Smooth muscle cell (in vitro differentiated cells): ENCODE measurements around the gene PBX4. TPM values are rescaled to one million over a fixed set of nuclear protein-coding genes. Genes with fewer than 3 reads are reported as not detected.

Experiments
- DNase-seq: peaks from one replicate; lab custom pipeline; 2025; ENCODE audit not compliant: unreplicated experiment; lab: John Stamatoyannopoulos, UW
- H2AFZ ChIP-seq: fragments of 200-600 bp; sonication (generic); 2 replicates; pipeline ENCODE4 v1.6.0; 2016; ENCODE audit warnings: antibody characterized with exemption, low read depth, mild to moderate bottlenecking
- H3F3A ChIP-seq: fragments of 200-600 bp; sonication (generic); 2 replicates; pipeline ENCODE4 v1.6.0; 2017; ENCODE audit warnings: antibody characterized with exemption, low read depth
- H3K27ac ChIP-seq: fragments of 200-600 bp; sonication (generic); 2 replicates; pipeline ENCODE4 v1.5.1; 2016; ENCODE audit warnings: low read depth, mild to moderate bottlenecking
- H3K27me3 ChIP-seq: fragments of 200-600 bp; sonication (generic); 2 replicates; pipeline ENCODE4 v1.6.1; 2016; ENCODE audit warnings: low read depth, mild to moderate bottlenecking
- H3K36me3 ChIP-seq: fragments of 200-600 bp; sonication (generic); 2 replicates; pipeline ENCODE4 v1.5.1; 2016; ENCODE audit warnings: low read depth
- H3K4me1 ChIP-seq: fragments of 200-600 bp; sonication (generic); 2 replicates; pipeline ENCODE4 v1.5.1; 2016; ENCODE audit warnings: low read depth
- H3K4me2 ChIP-seq: fragments of 200-600 bp; sonication (generic); 2 replicates; pipeline ENCODE4 v1.6.0; 2016; ENCODE audit warnings: mild to moderate bottlenecking
- H3K4me3 ChIP-seq: fragments of 200-600 bp; sonication (generic); 2 replicates; pipeline ENCODE4 v1.5.1; 2016; ENCODE audit warnings: mild to moderate bottlenecking
- H3K79me2 ChIP-seq: fragments of 200-600 bp; sonication (generic); 2 replicates; pipeline ENCODE4 v1.6.0; 2016; ENCODE audit warnings: low read depth, mild to moderate bottlenecking
- H3K9ac ChIP-seq: fragments of 200-600 bp; sonication (generic); 2 replicates; pipeline ENCODE4 v1.6.0; 2016; ENCODE audit warnings: low read depth
- H3K9me3 ChIP-seq: fragments of 200-600 bp; sonication (generic); replicated peaks from 2 replicates; pipeline ENCODE4 v1.5.1; 2016; ENCODE audit warnings: low read depth
- H4K20me1 ChIP-seq: fragments of 200-600 bp; sonication (generic); 2 replicates; pipeline ENCODE4 v1.6.0; 2016; ENCODE audit warnings: low read depth
- WGBS: methylation state at CpG from one replicate; pipeline ENCODE4 v1.1.7; 2016; ENCODE audit warnings: low lambda C conversion rate; 5-methylcytosine and 5-hydroxymethylcytosine counted together
- polyA plus RNA-seq: library from polyadenylated mRNA; unstranded; fragments of >200 nt; fragmentation: Nextera tagmentation; extraction: Ambion mirVana; gene quantifications from 2 replicates; pipeline ENCODE4 v1.2.1, GENCODE V29; 2016
- total RNA-seq: library from RNA; depleted of rRNA; stranded (reverse); fragments of >200 nt; gene quantifications from 2 replicates; pipeline ENCODE4 v1.2.3, GENCODE V29; 2014
- TF ChIP-seq, protein P1 (sequence below): fragments of 200-600 bp; sonication (generic); IDR thresholded peaks from 2 replicates; pipeline ENCODE4 v1.5.1; 2017; ENCODE audit warnings: borderline replicate concordance, mild to moderate bottlenecking, antibody characterized with exemption; ENCODE audit not compliant: insufficient read depth, poor library complexity, severe bottlenecking

The PBX4 gene
- total and polyA plus RNA-seq, 2 experiments from 2014 or later = 1.7 to 2.5 TPM

- Histone ChIP-seq H3K4me1 (peaks cover 15% of the 10 kb centered on the region), H3K36me3 (no peaks in the 10 kb centered on the region), H3K4me2 (no peak overlapping the region), H3K79me2 (peaks cover 34% of the 10 kb centered on the region), H2AFZ (no peak overlapping the region), H4K20me1 (peaks cover 31% of the 10 kb centered on the region), H3F3A (no peaks in the 10 kb centered on the region), H3K4me3 (no peak overlapping the region), H3K27ac (no peak overlapping the region), H3K9me3 (no peaks in the 10 kb centered on the region), H3K27me3 (no peaks in the 10 kb centered on the region), H3K9ac (no peak overlapping the region)
- DNase-seq = no peak
- TF ChIP-seq, protein P1, sequence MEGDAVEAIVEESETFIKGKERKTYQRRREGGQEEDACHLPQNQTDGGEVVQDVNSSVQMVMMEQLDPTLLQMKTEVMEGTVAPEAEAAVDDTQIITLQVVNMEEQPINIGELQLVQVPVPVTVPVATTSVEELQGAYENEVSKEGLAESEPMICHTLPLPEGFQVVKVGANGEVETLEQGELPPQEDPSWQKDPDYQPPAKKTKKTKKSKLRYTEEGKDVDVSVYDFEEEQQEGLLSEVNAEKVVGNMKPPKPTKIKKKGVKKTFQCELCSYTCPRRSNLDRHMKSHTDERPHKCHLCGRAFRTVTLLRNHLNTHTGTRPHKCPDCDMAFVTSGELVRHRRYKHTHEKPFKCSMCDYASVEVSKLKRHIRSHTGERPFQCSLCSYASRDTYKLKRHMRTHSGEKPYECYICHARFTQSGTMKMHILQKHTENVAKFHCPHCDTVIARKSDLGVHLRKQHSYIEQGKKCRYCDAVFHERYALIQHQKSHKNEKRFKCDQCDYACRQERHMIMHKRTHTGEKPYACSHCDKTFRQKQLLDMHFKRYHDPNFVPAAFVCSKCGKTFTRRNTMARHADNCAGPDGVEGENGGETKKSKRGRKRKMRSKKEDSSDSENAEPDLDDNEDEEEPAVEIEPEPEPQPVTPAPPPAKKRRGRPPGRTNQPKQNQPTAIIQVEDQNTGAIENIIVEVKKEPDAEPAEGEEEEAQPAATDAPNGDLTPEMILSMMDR = no peak
- WGBS = 94% methylated on average over 17 of the region's 17 CpGs
Measured at GRCh38 chr19:19659646-19660245, 41.3 kb upstream of the PBX4 start.

- no peak overlapping the region for H3K4me2 ChIP-seq
- no peak overlapping the region for H2AFZ ChIP-seq
- peaks cover 11% of the 10 kb centered on the region for H3K4me1 ChIP-seq
- peaks cover 27% of the 10 kb centered on the region for H4K20me1 ChIP-seq
- H3K36me3 ChIP-seq = no peaks in the 10 kb centered on the region
- no peak overlapping the region for H3K27ac ChIP-seq
- no peak overlapping the region for H3K4me3 ChIP-seq
- H3F3A ChIP-seq = no peaks in the 10 kb centered on the region
- H3K9ac ChIP-seq = no peak overlapping the region
- no peaks in the 10 kb centered on the region for H3K9me3 ChIP-seq
- 76% methylated on average over 10 of the region's 10 CpGs for WGBS
- H3K27me3 ChIP-seq = no peaks in the 10 kb centered on the region
- TF ChIP-seq, protein P1 = no peak
- H3K79me2 ChIP-seq = peaks cover 25% of the 10 kb centered on the region
- no peak for DNase-seq
Measured at GRCh38 chr19:19657397-19657783, 38.9 kb upstream of the PBX4 start.

DNA sequence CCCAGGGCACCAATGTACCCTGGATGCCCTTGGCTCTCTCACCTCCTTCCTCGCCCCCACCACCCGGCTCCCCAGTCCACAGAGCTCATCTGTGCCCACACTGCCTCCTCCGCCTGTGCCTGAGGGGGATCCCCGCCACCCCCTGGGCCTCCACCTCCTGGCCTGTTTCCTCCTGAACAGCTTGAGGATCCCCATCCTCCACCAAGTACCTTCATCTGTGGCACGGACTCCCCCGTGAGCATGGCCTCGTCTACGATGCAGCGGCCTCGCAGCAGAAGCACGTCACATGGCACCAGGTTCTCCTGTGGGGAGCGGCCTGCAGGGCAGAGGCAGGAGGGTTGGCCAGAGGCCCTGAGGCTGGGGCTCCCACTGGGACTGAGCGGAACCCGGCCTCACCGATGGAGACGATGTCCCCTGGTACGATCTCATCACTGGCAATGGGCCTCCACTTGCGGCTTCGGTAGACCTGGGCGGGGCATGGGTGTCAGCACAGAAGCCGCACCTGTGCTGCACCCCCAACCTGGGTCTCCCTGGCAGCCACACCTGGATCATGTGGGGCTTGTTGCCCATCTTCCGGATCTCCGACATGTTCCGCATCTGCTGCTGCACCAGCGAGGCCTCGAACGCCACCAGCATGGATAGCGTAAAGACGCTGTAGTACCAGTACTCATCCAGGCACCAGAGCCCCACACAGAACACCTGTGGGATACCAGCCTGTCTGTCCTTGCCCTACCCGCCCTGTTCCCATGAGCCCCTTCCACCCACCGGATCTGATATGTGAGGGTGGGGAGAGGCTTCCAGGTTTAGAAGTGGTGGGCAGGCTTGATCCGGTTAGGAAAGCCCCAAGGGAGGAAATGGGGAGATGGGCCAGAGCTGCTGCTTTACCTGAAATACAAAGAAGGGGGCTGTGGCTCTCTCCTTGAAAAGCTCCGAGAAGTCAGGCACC lies 38.2 kb upstream of the PBX4 start:
- Histone ChIP-seq H3K9ac (no peak overlapping the region), H2AFZ (no peak overlapping the region), H3K4me2 (no peak overlapping the region), H3K27me3 (no peaks in the 10 kb centered on the region), H4K20me1 (peaks cover 22% of the 10 kb centered on the region), H3K79me2 (peaks cover 18% of the 10 kb centered on the region), H3K27ac (no peak overlapping the region), H3F3A (no peaks in the 10 kb centered on the region), H3K4me1 (peaks cover 4% of the 10 kb centered on the region), H3K4me3 (no peak overlapping the region), H3K9me3 (no peaks in the 10 kb centered on the region), H3K36me3 (no peaks in the 10 kb centered on the region)
- 98% methylated on average over 33 of the region's 33 CpGs for WGBS
- TF ChIP-seq, protein P1 = no peak
- no peak for DNase-seq
